HCT116 (cell line): ENCODE measurements around the gene OR2H2. TPM values are rescaled to one million over a fixed set of nuclear protein-coding genes. Genes with fewer than 3 reads are reported as not detected.

ENCODE experiments used
- ATAC-seq: fragments of 200-7000 bp; cut with Tn5 transposase; 2 replicates; pipeline ENCODE4 v1.9.1; 2020; ENCODE audit warnings: mild to moderate bottlenecking, moderate library complexity
- BruUV-seq: library from RNA; stranded (reverse); fragments of 400-500 nt; replicated peaks from 2 replicates; lab custom pipeline; 2021; lab: Mats Ljungman, UMichigan
- CTCF ChIA-PET: fragments of 300-600 bp; sonication (Branson Sonifier 250); formaldehyde crosslinking; loops from one replicate; lab custom pipeline; 2021; ENCODE audit warnings: antibody characterized with exemption; lab: Charles Lee
- POLR2A ChIA-PET: fragments of 300-600, 350-600 bp; sonication (Branson Sonifier 250); formaldehyde crosslinking; loops from one replicate; lab custom pipeline; 2021; ENCODE audit warnings: antibody characterized with exemption; lab: Charles Lee
- RAD21 ChIA-PET, 2 experiments: fragments of 300-600 bp; sonication (Branson Sonifier 250); formaldehyde crosslinking; loops; one replicate each; lab custom pipeline; 2023; ENCODE audit warnings: low total read pairs in 2 of 2; ENCODE audit not compliant: uncharacterized antibody in 2 of 2, unreplicated experiment in 2 of 2, low non-redundant PET in 1 of 2; lab: Charles Lee
- DNase-seq: peaks from one replicate; pipeline ENCODE4 v3.0.0-alpha.2; 2010; ENCODE audit warnings: low read depth, low spot score
- H2AFZ ChIP-seq: fragments of 200-600 bp; shearing (Covaris generic), sonication (generic); 2 replicates; pipeline ENCODE4 v1.6.1; 2017; ENCODE audit warnings: low read depth, mixed run types, mixed read lengths, antibody characterized with exemption, low read length; ENCODE audit not compliant: poor library complexity, severe bottlenecking
- H3K27ac ChIP-seq: 2 replicates; pipeline ENCODE4 v1.5.1; 2012; ENCODE audit warnings: low read depth, low read length
- H3K27me3 ChIP-seq: fragments of 200-600 bp; sonication (generic); 2 replicates; pipeline ENCODE4 v1.6.1; 2016; ENCODE audit warnings: mixed run types, low read length, mixed read lengths; ENCODE audit not compliant: insufficient read depth
- H3K36me3 ChIP-seq, 2 experiments: fragments of 200-500 bp in 1 of 2; fragments of 200-600 bp in 1 of 2; sonication (Bioruptor generic) in 1 of 2; sonication (generic) in 1 of 2; 2 replicates each; pipeline versions ENCODE4 v1.5.1 to v1.6.1; 2014 to 2016; ENCODE audit warnings: low read length in 2 of 2, inconsistent platforms in 1 of 2, mixed read lengths in 1 of 2, mixed run types in 1 of 2; ENCODE audit not compliant: insufficient read depth in 2 of 2, control insufficient read depth in 1 of 2
- H3K4me1 ChIP-seq, 2 experiments: fragments of 200-600 bp in 1 of 2; sonication (generic) in 1 of 2; 2 replicates each; pipeline versions ENCODE4 v1.5.1 to v1.6.1; 2012 to 2017; ENCODE audit warnings: low read length in 2 of 2, inconsistent platforms in 1 of 2, mild to moderate bottlenecking in 1 of 2, mixed read lengths in 1 of 2, mixed run types in 1 of 2, moderate library complexity in 1 of 2; ENCODE audit not compliant: insufficient read depth in 2 of 2, control insufficient read depth in 1 of 2
- H3K4me2 ChIP-seq: fragments of 200-600 bp; sonication (generic); 2 replicates; pipeline ENCODE4 v1.6.1; 2017; ENCODE audit warnings: mixed run types, low read length, mixed read lengths
- H3K4me3 ChIP-seq, 2 experiments: fragments of 200-600 bp in 1 of 2; sonication (generic) in 1 of 2; replicated peaks in 1 of 2; 2 replicates each; pipeline ENCODE4 v1.5.1; 2011 to 2016; ENCODE audit warnings: low read length in 2 of 2, control low read depth in 1 of 2, low read depth in 1 of 2, mild to moderate bottlenecking in 1 of 2, mixed read lengths in 1 of 2, mixed run types in 1 of 2
- H3K79me2 ChIP-seq: fragments of 200-600 bp; sonication (generic); 2 replicates; pipeline ENCODE4 v1.6.1; 2017; ENCODE audit warnings: mild to moderate bottlenecking, mixed run types, low read length, moderate library complexity, mixed read lengths; ENCODE audit not compliant: insufficient read depth
- H3K9ac ChIP-seq: fragments of 200-600 bp; sonication (generic); 2 replicates; pipeline ENCODE4 v1.6.1; 2016; ENCODE audit warnings: low read length, mixed read lengths
- H3K9me2 ChIP-seq: fragments of 200-600 bp; sonication (generic), shearing (Covaris generic); 2 replicates; pipeline ENCODE4 v1.6.1; 2017; ENCODE audit warnings: mixed run types, mild to moderate bottlenecking, moderate library complexity; ENCODE audit not compliant: insufficient read depth
- H3K9me3 ChIP-seq, 2 experiments: fragments of 200-500 bp in 1 of 2; fragments of 200-600 bp in 1 of 2; sonication (Bioruptor generic) in 1 of 2; sonication (generic) in 1 of 2; 2 replicates each; pipeline ENCODE4 v1.6.1; 2014 to 2017; ENCODE audit warnings: low read length in 2 of 2, mixed read lengths in 2 of 2, inconsistent platforms in 1 of 2, low read depth in 1 of 2, mild to moderate bottlenecking in 1 of 2, mixed run types in 1 of 2, moderate library complexity in 1 of 2; ENCODE audit not compliant: control insufficient read depth in 1 of 2, insufficient read depth in 1 of 2
- H4K20me1 ChIP-seq: fragments of 200-600 bp; sonication (generic), shearing (Covaris generic); 2 replicates; pipeline ENCODE4 v1.6.1; 2017; ENCODE audit warnings: mixed run types, mild to moderate bottlenecking, moderate library complexity; ENCODE audit not compliant: insufficient read depth
- CEBPB ChIP-seq: IDR thresholded peaks from 2 replicates; pipeline ENCODE4 v1.6.1; 2012; ENCODE audit warnings: low read depth
- CTCF ChIP-seq, 3 experiments: fragments of 200-600 bp in 1 of 3; sonication (generic) in 1 of 3; IDR thresholded peaks in 2 of 3; conservative IDR thresholded peaks in 1 of 3; 2 replicates each; pipeline ENCODE4 v1.5.1; 2012 to 2017; ENCODE audit warnings: low read depth in 2 of 3, low read length in 2 of 3, antibody characterized with exemption in 1 of 3, borderline replicate concordance in 1 of 3, control low read depth in 1 of 3, mild to moderate bottlenecking in 1 of 3, mixed read lengths in 1 of 3, mixed run types in 1 of 3, moderate library complexity in 1 of 3; ENCODE audit not compliant: insufficient read depth in 1 of 3
- EGR1 ChIP-seq: IDR thresholded peaks from 2 replicates; pipeline ENCODE4 v1.6.1; 2012; ENCODE audit warnings: low read depth
- EZH2phosphoT487 ChIP-seq: fragments of 200-600 bp; IDR thresholded peaks from 2 replicates; pipeline ENCODE4 v1.6.1; 2018; ENCODE audit warnings: antibody characterized with exemption, borderline replicate concordance
- FOSL1 ChIP-seq: IDR thresholded peaks from 2 replicates; pipeline ENCODE4 v1.6.1; 2012; ENCODE audit warnings: low read depth
- JUND ChIP-seq: IDR thresholded peaks from 2 replicates; pipeline ENCODE4 v1.6.1; 2012
- POLR2A ChIP-seq: IDR thresholded peaks from 2 replicates; pipeline ENCODE4 v1.7.0; 2011; ENCODE audit warnings: borderline replicate concordance; ENCODE audit not compliant: insufficient read depth, insufficient read length; ENCODE audit errors: extremely low read depth
- POLR2AphosphoS5 ChIP-seq: IDR thresholded peaks from 2 replicates; pipeline ENCODE4 v1.6.1; 2011; ENCODE audit warnings: mild to moderate bottlenecking, low read depth, low read length, moderate library complexity
- REST ChIP-seq: IDR thresholded peaks from 2 replicates; pipeline ENCODE4 v1.6.1; 2012; ENCODE audit warnings: low read depth
- SRF ChIP-seq: IDR thresholded peaks from 2 replicates; pipeline ENCODE4 v1.6.1; 2012; ENCODE audit warnings: low read depth
- TCF7L2 ChIP-seq: IDR thresholded peaks from 2 replicates; pipeline ENCODE4 v1.7.0; 2011; ENCODE audit warnings: borderline replicate concordance, inconsistent platforms; ENCODE audit not compliant: insufficient read depth, insufficient read length; ENCODE audit errors: extremely low read depth
- YY1 ChIP-seq: IDR thresholded peaks from 2 replicates; pipeline ENCODE4 v1.6.1; 2011; ENCODE audit warnings: low read length, low read depth, moderate library complexity, mild to moderate bottlenecking; ENCODE audit not compliant: insufficient replicate concordance; ENCODE audit errors: extremely low read depth
- ZNF274 ChIP-seq: fragments of 200-500 bp; sonication (Bioruptor generic); IDR thresholded peaks from 2 replicates; pipeline ENCODE4 v1.6.1; 2014; ENCODE audit warnings: mild to moderate bottlenecking, low read depth, low read length, inconsistent platforms
- intact Hi-C: fragments of 100-400 bp; cut with micrococcal nuclease; formaldehyde crosslinking; loops from 2 replicates; pipeline ENCODE4 v1.10.0; 2022
- total RNA-seq: library from RNA; stranded (reverse); gene quantifications from one replicate; pipeline ENCODE4 v1.2.1, GENCODE V29; 2021; ENCODE audit not compliant: unreplicated experiment

The OR2H2 gene
- total RNA-seq, 1 experiment from 2014 or later, result not detected

- TF ChIP-seq POLR2A (no peak), CTCF (IDR thresholded peaks at IDR 0.05 in 2 of 3, conservative IDR thresholded peaks at IDR 0.05 in 1 of 3; ENCODE audit: borderline replicate concordance in 1 of 3, insufficient read depth in 1 of 3, low read depth in 2 of 3, low read length in 2 of 3) (no peak), TCF7L2 (no peak), FOSL1 (no peak), CEBPB (no peak), SRF (no peak), JUND (no peak), ZNF274 (no peak), EZH2phosphoT487 (no peak), POLR2AphosphoS5 (no peak), REST (no peak), YY1 (no peak), EGR1 (no peak)
- RAD21 ChIA-PET, result interaction anchor here in 1 of 2 experiments (1.1 kb wide), 1 partner anchor 215 kb away, joined by 3 read pairs; no protein-coding TSS in a partner anchor
- no peaks in the 10 kb centered on the region for H3K9me3 ChIP-seq
- no peaks in the 10 kb centered on the region for H3K36me3 ChIP-seq
- no peaks in the 10 kb centered on the region for H3K9me2 ChIP-seq
- H3K27ac ChIP-seq, result no peak overlapping the region
- DNase-seq, result no peak
- no peaks in the 10 kb centered on the region for H3K79me2 ChIP-seq
- intact Hi-C loops, result no loop called here
- 0 out of 2 replicates have a peak, but pooled peaks cover under 1% of the 10 kb centered on the region for H3K27me3 ChIP-seq
- no peak for ATAC-seq
- no peak overlapping the region for H3K4me2 ChIP-seq
- H2AFZ ChIP-seq, result no peak overlapping the region
- H3K4me3 ChIP-seq, result no peak overlapping the region
- no peak overlapping the region for H3K9ac ChIP-seq
- POLR2A ChIA-PET, result no interaction called here
- H4K20me1 ChIP-seq, result no peaks in the 10 kb centered on the region
- BruUV-seq, result no TSS peak
- H3K4me1 ChIP-seq, result no peaks in the 10 kb centered on the region
- CTCF ChIA-PET, result interaction anchor here (0.7 to 5.4 kb wide), 3 partner anchors 211 to 217 kb away, joined by 3 to 40 read pairs (median 4); partner anchors contain the start of gene OR12D3
These were observed 5.4 kb downstream of the OR2H2 start for GRCh38 chr6:29590218-29590808.
